Measurements from ENCODE around the gene S100A13. TPM values are rescaled to one million over a fixed set of nuclear protein-coding genes. Genes with fewer than 3 reads are reported as not detected.
"Not testable (repeated sequence)": the region's sequence is repeated elsewhere in the genome, so short reads cannot be mapped to it uniquely, and the experiment has no call there.

S100A13 gene
- polyA plus RNA-seq, 4 donors, result 133 to 184 (median 160) TPM

DNA sequence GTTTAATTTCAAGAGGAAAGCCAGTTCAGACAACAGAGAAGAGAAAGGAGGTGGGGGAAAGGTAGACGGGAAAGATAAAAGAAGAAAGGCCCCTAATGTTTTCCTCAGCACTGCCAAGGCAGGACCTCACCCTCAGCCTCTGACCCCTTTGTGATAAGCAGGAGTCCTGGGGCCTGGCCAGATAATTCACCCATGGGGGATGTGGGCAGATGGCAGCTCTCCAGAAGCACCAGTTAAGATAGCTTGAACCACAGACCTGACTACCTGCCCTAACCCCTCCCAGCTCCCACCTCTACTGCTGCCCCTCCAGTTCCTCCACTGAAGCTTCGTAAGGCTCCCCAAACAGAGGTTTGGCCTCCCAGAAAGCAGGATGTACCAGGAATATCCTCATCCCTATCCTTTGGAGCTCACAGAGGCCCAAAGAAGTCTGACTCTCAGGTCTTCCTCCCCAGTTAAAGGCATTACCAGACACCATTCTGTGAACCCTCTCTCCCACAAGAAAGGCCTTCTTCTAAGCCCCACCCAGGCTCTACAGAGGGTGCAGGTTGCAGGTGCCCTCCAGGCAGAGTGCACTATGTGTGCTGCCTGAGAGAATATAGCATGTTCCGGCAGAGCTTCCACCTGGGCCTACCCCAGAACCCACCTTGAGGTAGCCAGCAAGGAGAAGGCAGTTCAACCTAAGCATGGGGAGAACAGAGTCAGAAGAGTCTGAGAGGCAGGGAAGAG, 22.0 kb upstream of the S100A13 start:
- no peak for DNase-seq (ENCODE audit: low read depth in 4 of 4, low spot score in 2 of 4)

GRCh38 chr1:153648000-153648643, 20.8 kb upstream of the S100A13 start:
- DNase-seq (ENCODE audit: low read depth in 4 of 4, low spot score in 2 of 4), result no peak

DNA sequence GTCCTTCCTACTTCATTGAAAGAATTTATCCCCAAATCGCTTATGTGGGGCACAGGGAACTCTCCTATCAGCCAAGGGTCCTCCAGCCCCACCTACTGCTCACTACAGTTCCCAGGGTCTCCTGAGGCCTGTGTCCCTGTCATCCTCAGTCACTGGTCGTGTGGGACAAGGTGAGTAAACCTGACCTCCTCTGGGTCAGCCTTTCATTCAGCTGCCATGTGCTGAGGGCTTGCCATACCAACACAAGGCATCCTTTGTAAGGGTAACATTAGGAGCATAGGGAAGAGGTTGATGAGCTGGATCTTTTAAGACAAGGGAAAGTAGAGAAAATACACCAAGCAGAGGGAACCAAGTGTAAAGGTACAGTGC, 20.0 kb upstream of the S100A13 start:
- no peak for DNase-seq (ENCODE audit: low read depth in 4 of 4, low spot score in 2 of 4)

DNA sequence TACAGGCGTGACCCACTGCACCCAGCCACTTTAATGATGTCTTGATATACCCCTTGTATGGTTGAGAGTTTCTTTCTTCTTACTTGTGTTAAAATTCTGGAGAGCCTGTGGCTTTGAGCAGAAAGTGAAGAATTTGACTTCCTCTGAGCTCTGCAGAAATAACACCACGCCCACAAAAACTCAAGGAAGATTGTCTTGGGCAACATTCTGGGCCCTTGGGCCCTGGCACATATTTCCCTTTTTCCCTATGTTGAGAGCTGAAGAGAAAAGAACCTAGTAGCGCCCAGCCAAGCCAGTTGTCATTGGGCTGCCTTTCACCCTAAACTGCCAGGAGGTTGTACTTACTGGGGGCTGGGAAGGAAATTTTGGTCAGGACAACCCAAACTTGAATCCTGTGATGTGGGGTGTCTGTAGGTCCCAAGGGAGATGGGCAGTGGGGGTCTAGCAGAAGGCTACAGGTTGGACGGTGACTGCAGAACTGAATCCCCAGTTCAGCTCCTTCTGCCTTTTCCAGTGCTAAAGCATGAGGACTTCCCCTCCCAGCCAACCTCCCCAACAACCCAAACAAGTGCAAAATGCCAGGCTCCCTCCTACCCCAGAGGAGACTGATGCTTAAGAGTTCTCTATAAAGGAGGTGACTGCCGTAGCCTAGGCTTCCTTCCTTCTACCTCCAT, 19.5 kb upstream of the S100A13 start:
- DNase-seq (ENCODE audit: low read depth in 4 of 4, low spot score in 2 of 4), result no peak

DNA sequence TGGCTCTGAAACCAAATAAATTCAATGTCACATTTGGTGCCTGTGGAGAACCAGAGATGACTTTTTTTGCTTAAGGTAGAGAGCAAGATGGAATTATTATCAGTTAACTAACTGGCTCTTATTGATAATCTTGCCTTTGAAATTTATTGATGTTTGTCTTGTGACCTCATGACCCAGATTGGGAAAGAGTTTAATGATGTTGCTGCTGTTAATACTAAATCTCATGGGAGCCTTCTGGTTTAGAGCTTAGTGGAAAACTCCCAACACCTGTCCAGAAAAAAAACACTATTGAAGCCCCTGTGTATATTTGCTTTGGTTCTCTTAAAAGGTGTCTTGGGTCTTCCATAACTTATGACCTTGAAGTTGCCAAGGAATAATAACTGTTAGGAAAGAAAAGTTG, 16.5 kb upstream of the S100A13 start:
- DNase-seq (ENCODE audit: low read depth in 4 of 4, low spot score in 2 of 4), result no peak

DNA sequence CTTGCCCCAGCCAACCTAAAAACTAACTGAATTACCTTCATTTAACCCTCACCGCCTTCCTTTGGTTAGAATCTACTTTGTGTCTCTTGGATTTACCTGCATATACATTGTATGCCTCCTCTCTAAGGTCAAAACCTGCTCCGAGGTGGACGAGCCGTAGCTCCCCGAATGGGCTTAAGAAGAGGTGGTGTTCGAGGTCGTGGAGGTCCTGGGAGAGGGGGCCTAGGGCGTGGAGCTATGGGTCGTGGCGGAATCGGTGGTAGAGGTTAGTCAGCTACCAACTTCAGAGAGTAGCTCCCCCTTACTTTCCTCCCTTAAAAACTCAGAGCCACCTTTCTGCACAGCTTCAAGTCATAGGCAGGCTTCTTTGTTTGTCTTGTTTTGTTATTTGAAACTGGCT, 15.8 kb upstream of the S100A13 start:
- DNase-seq (ENCODE audit: low read depth in 4 of 4, low spot score in 2 of 4), result no peak

DNA sequence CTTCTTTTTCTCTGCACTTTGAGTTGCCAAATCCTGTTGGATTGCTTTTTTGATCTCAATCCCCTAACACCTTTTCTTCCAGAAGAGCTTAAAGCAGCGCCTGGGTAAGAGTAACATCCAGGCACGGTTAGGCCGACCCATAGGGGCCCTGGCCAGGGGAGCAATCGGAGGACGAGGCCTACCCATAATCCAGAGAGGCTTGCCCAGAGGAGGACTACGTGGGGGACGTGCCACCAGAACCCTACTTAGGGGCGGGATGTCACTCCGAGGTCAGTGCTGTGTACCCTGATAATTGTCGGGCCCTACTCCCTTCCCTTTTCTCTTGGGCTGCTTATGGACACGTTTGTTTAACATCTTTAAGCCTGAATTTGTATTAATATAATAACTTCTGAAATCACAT, 14.9 kb upstream of the S100A13 start:
- DNase-seq (ENCODE audit: low read depth in 4 of 4, low spot score in 2 of 4), result no peak

DNA sequence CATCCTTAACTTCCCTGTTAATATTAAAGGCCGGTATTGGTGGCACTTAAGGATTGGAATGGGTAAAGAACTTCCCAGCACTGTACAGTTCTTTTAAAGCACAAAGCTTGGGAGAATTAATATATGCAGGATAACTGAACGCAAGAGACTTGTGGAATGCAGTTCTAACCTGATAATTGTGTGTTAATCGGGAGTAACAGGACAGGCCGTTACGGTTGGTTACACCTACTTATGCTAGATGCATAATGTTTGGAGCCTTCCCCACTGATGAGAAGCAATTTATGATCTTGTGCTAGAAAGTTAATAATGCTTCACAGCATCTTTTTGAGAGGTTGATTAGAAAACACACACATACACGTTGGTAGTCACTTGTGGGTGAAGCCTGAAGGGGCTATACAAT, 13.6 kb upstream of the S100A13 start:
- no peak for DNase-seq (ENCODE audit: low read depth in 4 of 4, low spot score in 2 of 4)

GRCh38 chr1:153640213-153640612, 12.9 kb upstream of the S100A13 start:
- not testable (repeated sequence) for DNase-seq (ENCODE audit: low read depth in 4 of 4, low spot score in 2 of 4)

DNA sequence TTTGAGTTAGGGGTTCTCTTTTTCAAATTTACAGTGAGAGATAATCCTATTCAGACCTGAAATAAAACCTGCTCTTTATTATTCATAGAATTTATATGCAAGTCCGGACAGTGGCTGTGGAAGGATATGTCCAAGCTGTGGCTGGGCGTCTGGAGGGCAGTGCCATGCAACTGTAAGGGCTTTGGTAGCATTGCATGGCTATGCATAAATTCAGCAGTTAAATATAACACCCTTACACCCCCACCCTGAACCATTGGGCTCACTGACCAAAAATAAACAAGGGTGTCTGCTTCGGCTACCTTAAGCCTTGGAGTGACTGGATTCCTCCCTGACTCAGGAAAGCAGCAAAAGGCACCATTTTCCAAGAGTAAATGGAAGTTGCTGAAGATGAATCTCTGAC, 12.0 kb upstream of the S100A13 start:
- DNase-seq (ENCODE audit: low read depth in 4 of 4, low spot score in 2 of 4), result no peak

GRCh38 chr1:153638261-153638660, 11.0 kb upstream of the S100A13 start:
- no peak for DNase-seq (ENCODE audit: low read depth in 4 of 4, low spot score in 2 of 4)

GRCh38 chr1:153636312-153636711, 9.0 kb upstream of the S100A13 start:
- no peak for DNase-seq (ENCODE audit: low read depth in 4 of 4, low spot score in 2 of 4)

DNA sequence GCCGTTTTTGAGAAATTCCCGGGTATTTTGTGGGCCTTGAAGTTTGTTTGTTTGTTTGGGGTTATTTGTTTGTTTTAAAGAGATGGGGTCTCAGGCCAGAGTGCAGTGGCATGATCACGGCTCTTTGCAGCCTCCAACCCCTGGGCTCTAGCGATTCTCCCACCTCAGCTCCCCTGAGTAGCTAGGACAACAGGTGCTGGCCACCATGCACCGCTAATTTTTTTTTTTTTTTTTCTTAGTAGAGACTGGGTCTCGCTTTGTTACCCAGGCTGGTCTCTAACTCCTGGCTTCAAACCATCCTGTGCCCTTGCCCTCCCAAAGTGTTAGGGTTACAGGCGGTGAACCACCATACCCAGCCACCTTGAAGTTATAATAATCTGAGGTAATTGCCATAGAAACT, 8.6 kb upstream of the S100A13 start:
- no peak for DNase-seq (ENCODE audit: low read depth in 4 of 4, low spot score in 2 of 4)

DNA sequence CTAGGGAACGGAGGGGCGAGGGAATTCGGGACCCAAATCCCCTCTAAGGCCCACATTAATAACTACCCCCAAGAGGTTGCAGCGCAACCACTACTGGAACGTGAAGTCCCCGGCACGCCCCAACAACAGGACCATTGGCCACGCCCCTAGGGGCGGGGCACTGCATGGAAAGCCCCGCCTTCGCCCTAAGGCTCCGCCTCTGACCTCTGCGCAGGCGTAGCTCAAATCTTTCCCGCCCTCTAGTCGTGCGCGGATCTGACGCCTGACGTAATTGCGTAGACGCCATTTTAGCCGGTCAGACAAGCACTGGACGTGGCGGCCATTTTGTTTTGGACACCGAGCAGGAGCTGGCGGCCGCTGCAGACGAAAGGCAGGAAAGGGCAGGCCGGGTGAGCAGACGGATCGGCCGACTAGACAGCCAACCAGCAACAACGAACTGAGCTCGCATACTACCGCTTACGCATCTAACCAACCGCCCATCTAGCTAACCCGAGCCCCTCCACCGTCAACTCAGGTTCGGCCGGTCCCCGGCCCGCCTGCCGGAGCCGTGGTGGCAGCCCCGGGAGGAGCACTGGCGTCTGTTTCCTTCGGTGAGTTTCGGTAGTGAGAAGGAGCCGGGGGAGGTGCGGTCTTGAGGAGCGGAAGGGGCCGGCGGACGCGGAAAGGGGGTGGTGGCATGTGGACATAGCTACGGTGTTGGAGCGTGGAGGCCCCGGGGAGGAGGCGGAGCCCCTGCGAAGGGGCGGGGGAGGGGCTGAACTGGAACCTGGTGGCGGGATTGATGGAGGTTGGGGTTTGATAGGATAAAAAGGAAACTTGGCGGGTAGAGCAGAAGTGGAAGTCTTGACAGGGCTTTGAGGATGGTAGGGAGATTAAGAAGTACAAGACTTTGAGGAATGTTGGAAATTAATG, 6.7 kb upstream of the S100A13 start, which contains the start of gene CHTOP:
Gene CHTOP (plus strand): TSS at position 313 of the 912 bp plus-strand sequence. CDS start 2,523 bp downstream, outside the sequence.
- peak; percentile 96 to 98 (median 96) for DNase-seq (ENCODE audit: low read depth in 4 of 4, low spot score in 2 of 4)

DNA sequence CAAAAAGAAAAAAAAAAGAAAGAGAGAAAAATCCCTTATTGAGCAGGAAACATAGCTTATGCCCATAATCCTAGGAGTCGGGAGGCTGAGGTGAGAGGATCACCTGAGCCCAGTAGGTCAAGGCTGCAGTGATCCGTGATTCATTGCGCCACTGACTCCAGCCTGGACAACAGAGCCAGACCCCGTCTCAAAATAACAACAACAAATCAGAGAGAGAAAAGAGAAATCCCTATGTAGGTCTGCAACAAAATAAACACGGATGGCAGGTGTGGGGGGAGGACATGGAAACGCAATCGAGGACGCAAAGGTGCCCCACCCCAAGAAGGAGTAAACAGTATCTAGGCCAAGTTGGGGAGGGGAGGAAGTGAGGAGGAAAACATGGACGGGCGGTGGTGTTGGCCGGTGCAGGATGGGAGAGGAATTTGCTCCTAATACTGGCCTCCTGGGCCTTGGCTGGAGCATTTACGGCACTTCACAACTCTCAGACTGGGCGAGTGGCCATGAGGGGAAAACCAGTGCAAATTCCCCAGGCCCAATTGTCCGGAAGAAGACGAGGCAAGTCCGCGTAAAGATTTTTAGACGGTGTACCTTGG, 6.0 kb upstream of the S100A13 start:
- DNase-seq (ENCODE audit: low read depth in 4 of 4, low spot score in 2 of 4), result no peak

DNA sequence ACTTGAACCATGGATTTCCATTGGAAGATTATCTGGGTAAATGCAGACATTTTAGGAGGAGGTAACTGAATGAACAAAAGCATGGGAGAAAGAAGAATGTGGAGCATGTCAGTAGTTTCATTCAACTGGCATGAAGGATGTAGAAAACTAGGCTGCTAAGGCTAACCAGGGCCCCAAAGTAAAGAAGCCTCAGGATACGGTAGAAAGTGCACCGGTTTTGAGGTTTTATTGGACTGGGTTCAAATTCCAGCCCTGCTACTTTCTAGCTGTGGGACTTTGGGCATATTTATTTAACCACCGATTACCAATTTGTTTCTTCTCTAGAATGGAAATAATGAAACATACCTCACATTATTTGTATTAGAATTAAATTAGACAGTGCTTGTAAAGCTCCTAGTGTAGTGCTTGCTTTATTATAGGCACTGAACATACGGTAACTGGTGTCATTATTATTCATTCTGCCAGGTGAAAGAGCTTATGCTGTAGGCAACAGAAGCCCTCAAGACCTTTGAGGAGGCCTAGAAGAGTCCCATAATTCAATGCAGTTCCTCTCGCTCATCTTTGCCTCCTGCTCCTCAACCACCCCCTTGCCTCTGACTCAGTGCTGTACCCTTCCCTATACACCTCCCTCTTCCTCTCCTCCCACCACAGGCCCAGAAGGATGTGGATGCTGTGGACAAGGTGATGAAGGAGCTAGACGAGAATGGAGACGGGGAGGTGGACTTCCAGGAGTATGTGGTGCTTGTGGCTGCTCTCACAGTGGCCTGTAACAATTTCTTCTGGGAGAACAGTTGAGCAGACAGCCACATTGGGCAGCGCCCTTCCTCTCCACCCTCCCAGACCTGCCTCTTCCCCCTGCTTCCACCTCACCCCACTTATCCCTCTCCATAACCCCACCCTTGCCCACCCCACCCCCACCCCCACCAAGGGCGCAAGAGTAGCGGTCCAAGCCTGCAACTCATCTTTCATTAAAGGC, 4.0 kb upstream of the S100A13 start:
- no peak for DNase-seq (ENCODE audit: low read depth in 4 of 4, low spot score in 2 of 4)

DNA sequence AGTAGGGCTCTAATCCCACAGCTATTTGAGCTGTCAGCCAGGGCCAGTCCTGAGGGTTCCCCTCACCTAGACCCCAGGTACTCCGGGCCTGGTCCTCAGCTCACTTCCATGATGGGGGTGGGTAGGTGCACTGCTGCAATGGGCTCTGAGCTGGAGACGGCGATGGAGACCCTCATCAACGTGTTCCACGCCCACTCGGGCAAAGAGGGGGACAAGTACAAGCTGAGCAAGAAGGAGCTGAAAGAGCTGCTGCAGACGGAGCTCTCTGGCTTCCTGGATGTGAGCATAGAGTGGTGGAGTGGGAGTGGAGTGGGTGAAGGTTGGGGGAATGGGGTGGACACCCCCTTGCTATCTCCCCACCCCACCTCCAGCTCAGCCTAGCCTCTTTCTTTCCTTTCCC, 3.1 kb upstream of the S100A13 start:
- DNase-seq (ENCODE audit: low read depth in 4 of 4, low spot score in 2 of 4), result no peak

- DNase-seq (ENCODE audit: low read depth in 4 of 4, low spot score in 2 of 4), result no peak
Measured at GRCh38 chr1:153629971-153630370, 2.7 kb upstream of the S100A13 start.

GRCh38 chr1:153629343-153629665, 2.0 kb upstream of the S100A13 start:
- DNase-seq (ENCODE audit: low read depth in 4 of 4, low spot score in 2 of 4), result no peak

Measured in left renal cortex interstitium (tissue), 4 donors.